ENCODE measurements around the gene SRSF11. TPM values are rescaled to one million over a fixed set of nuclear protein-coding genes. Genes with fewer than 3 reads are reported as not detected.

Gene SRSF11
- total and polyA plus RNA-seq, 10 donors = 119 to 268 (median 184) TPM

- Histone ChIP-seq H3K9me3 (no peaks in the 10 kb centered on the region), H3K4me3 (no peak overlapping the region), H3K4me1 (no peaks in the 10 kb centered on the region), H3K36me3 (peaks cover 0 to 70% (median 30%) of the 10 kb centered on the region in 6 donors), H3K27me3 (replicated peaks in 1 of 7) (no peaks in the 10 kb centered on the region), H3K27ac (no peak overlapping the region)
- no peak for DNase-seq
- TF ChIP-seq POLR2A (IDR thresholded peaks at IDR 0.05) (no peak), CTCF (IDR thresholded peaks at IDR 0.05 in 8 of 11, conservative IDR thresholded peaks at IDR 0.05 in 3 of 11) (no peak), POLR2AphosphoS5 (IDR thresholded peaks at IDR 0.05) (no peak)
- intact Hi-C loops (cut with DNase I; ENCODE audit: low total_unique reads) = no loop called here
These were observed 67.0 kb downstream of the SRSF11 start for GRCh38 chr1:70288166-70288565.

DNA sequence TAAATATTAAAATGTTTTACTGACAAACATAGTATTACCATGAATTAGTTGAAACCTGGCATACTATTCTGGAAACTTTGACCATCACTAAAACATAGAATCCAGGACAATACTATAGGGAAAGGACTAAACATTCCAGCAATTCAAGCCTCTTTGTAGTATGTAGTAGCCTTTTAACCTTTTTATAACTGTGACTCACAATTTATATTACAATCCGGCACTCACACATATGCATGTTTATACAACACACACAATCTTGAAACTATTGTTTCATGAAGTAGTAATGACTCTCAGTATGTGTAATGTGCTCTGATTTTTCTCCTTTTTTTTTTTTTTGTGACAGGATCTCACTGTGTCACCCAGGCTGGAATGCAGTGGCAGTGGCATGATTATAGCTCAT is 69.0 kb downstream of the SRSF11 start:
- no peak overlapping the region for H3K4me3 ChIP-seq
- 96 to 100% (median 97%) methylated on average over 1 of the region's 1 CpG for WGBS, 5 donors
- no peak overlapping the region for H3K27ac ChIP-seq
- no peak for DNase-seq
- TF ChIP-seq CTCF (IDR thresholded peaks at IDR 0.05 in 8 of 11, conservative IDR thresholded peaks at IDR 0.05 in 3 of 11) (no peak), POLR2A (IDR thresholded peaks at IDR 0.05) (no peak), POLR2AphosphoS5 (IDR thresholded peaks at IDR 0.05) (no peak)
- intact Hi-C loops (cut with DNase I; ENCODE audit: low total_unique reads) = no loop called here
- H3K4me1 ChIP-seq = no peaks in the 10 kb centered on the region
- H3K9me3 ChIP-seq = no peaks in the 10 kb centered on the region
- no peaks in the 10 kb centered on the region for H3K27me3 ChIP-seq (replicated peaks in 1 of 7)
- peaks cover 0 to 83% (median 44%) of the 10 kb centered on the region in 6 donors for H3K36me3 ChIP-seq

- Histone ChIP-seq H3K9me3 (no peaks in the 10 kb centered on the region), H3K27ac (no peak overlapping the region), H3K27me3 (replicated peaks in 1 of 7) (no peaks in the 10 kb centered on the region), H3K4me3 (no peak overlapping the region), H3K4me1 (no peaks in the 10 kb centered on the region), H3K36me3 (peaks cover 3 to 98% (median 53%) of the 10 kb centered on the region in 6 donors)
- DNase-seq = no peak
- TF ChIP-seq POLR2A (IDR thresholded peaks at IDR 0.05) (no peak), CTCF (IDR thresholded peaks at IDR 0.05 in 8 of 11, conservative IDR thresholded peaks at IDR 0.05 in 3 of 11) (no peak), POLR2AphosphoS5 (IDR thresholded peaks at IDR 0.05) (no peak)
- intact Hi-C loops (cut with DNase I; ENCODE audit: low total_unique reads) = no loop called here
These were observed 72.1 kb downstream of the SRSF11 start for GRCh38 chr1:70293186-70293843.

DNA sequence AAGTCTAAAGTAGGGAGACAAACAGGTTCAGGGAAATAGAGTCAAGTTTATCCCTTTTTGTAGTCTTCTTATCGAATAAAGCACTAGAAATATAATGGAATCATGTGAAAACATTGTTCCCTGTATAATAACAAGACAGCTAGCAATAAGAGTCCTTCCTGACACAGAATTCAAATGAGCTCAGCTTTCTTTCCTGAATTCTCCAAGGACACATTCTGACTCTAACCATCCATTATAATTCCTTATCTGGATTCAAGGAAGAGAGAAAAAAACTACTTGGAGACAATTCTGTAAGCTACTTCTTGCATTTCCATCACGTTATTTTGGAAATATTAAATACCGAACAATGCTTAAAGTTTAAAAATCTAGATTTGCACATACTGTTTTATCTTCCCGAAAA is 74.6 kb downstream of the SRSF11 start:
- DNase-seq = no peak
- 90 to 95% (median 92%) methylated on average over 4 of the region's 4 CpGs for WGBS, 5 donors
- TF ChIP-seq POLR2A (IDR thresholded peaks at IDR 0.05) (no peak), POLR2AphosphoS5 (IDR thresholded peaks at IDR 0.05) (no peak), CTCF (IDR thresholded peaks at IDR 0.05 in 8 of 11, conservative IDR thresholded peaks at IDR 0.05 in 3 of 11) (no peak)
- H3K27ac ChIP-seq = no peak overlapping the region
- H3K9me3 ChIP-seq = no peaks in the 10 kb centered on the region
- H3K4me3 ChIP-seq = no peak overlapping the region
- H3K27me3 ChIP-seq (replicated peaks in 1 of 7) = no peaks in the 10 kb centered on the region
- peaks cover 3 to 100% (median 62%) of the 10 kb centered on the region in 6 donors for H3K36me3 ChIP-seq
- no peaks in the 10 kb centered on the region for H3K4me1 ChIP-seq
- intact Hi-C loops (cut with DNase I; ENCODE audit: low total_unique reads) = no loop called here

Data from spleen (tissue), 11 donors.